WI38 (cell line): ENCODE data around the gene TMEM80.

Source experiments
- H3K4me3 ChIP-seq: 2 replicates; pipeline ENCODE4 v1.5.1; 2011; ENCODE audit warnings: low read depth, mild to moderate bottlenecking, control low read depth, low read length
- TF ChIP-seq, protein P1 (sequence below): IDR thresholded peaks from 2 replicates; pipeline ENCODE4 v1.5.1; 2012; ENCODE audit warnings: low read depth, mild to moderate bottlenecking, control low read depth, low read length

TMEM80 gene

DNA sequence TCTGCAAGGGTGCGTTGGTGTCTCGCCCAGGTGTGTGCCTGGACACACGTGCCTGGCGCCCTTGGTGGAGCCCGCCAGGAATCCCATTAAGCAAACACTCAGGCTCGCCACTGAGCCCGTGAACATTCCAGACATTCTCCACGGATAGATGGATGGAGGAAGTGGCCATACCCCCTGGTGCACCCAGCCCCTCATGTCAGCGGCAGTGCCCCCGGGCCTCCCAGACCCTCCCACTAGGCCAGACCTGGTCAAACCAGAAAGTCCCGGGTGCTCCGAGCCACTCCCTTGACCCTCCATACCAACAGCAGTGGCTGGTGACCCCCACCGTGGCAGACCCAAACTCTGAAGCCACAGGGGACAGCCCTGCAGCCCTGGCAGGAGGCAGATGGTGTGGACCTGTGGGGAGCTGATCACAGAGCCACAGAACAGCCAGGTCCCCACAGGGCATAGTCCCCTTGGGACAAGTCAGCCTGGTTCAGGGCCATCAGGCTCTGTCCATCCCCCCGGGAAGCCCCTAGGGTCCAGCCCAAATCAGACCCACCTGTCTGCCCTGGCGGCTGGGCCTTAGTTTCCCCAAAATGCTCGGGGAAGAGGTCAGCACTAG lies 12.3 kb downstream of the TMEM80 start:
- H3K4me3 ChIP-seq: no peak overlapping the region

DNA sequence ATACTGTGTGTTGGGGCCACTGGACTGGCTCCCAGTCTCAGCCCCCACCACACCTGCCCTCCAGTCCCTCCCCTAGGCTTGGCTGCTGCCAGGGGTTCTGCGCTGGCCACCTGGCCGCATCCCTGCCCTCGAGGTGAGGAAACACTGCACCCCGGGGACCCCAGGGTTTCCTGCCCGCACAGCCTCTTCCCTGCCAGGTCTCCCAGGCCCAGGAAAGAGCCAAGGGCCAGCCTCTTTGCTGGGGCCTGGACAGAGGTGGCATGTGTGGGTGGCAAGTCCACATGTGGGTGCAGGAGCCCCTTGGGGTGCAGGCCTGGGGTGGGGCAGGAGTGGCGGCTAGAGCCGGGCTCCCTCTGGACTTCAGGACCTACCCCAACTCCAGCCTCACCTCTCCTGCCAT lies 12.9 kb downstream of the TMEM80 start:
- no peak overlapping the region for H3K4me3 ChIP-seq
- TF ChIP-seq, protein P1, sequence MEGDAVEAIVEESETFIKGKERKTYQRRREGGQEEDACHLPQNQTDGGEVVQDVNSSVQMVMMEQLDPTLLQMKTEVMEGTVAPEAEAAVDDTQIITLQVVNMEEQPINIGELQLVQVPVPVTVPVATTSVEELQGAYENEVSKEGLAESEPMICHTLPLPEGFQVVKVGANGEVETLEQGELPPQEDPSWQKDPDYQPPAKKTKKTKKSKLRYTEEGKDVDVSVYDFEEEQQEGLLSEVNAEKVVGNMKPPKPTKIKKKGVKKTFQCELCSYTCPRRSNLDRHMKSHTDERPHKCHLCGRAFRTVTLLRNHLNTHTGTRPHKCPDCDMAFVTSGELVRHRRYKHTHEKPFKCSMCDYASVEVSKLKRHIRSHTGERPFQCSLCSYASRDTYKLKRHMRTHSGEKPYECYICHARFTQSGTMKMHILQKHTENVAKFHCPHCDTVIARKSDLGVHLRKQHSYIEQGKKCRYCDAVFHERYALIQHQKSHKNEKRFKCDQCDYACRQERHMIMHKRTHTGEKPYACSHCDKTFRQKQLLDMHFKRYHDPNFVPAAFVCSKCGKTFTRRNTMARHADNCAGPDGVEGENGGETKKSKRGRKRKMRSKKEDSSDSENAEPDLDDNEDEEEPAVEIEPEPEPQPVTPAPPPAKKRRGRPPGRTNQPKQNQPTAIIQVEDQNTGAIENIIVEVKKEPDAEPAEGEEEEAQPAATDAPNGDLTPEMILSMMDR: no peak

More for the DNA sequence above, 12.3 kb downstream of the TMEM80 start:
- TF ChIP-seq, protein P1: no peak

DNA sequence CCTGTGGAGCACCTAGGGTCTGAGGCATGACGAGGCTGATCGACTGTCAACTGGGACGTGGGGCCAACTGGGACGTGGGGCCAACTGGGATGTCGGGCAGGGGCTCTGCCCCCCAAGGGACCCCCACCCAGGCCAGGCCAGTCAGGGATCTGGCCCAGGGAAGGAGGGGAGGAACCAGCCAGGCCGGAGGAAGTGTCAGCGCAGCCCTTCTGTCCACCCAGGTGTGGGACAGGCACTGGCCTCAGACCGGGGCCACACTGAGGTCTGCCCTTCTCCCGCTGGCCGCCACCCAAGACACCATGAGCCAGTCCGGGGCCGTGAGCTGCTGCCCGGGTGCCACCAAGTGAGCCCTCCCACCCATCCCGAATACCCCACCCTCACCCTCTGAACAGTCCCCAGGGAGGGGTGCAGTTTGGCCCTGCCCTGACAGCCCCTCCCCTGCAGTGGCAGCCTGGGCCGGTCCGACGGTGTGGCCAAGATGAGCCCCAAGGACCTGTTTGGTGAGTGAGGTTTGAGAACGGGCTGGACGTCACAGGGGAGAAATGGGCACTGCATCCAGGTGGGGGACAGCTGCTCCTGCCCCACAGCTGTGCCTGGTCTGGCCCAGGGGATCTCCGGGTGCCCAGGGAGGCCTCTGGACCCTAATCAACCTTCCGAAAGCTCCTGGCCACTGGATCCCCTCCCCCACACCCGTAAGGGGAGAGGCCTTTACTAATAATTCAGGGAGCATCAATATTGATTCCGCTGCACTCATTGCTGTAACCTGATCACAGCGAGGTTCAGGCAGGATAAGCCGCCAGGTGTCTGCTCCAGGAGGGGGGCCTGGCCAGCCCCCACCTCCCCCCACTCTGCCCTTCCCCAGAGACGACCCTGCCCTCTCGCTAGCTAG lies 13.7 kb downstream of the TMEM80 start:
- no peak overlapping the region for H3K4me3 ChIP-seq
- TF ChIP-seq, protein P1: no peak

DNA sequence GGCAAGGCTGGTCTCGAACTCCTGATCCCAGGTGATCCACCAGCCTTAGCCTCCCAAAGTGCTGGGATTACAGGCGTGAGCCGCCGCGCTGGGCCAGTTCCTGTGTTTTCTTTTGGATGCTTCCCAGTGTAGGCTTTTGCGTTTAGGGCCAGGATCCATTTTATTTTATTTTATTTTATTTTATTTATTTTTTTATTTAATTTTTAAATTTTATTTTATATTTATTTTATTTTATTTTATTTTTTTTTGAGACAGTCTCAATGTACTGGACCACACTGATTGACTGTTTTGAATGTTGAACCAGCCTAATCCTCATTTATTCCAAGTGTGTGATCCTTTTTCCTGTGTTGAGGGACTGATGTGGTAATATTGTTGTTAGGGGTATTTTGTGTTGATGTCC lies 18.8 kb downstream of the TMEM80 start:
- TF ChIP-seq, protein P1: no peak
- H3K4me3 ChIP-seq: no peak overlapping the region

DNA sequence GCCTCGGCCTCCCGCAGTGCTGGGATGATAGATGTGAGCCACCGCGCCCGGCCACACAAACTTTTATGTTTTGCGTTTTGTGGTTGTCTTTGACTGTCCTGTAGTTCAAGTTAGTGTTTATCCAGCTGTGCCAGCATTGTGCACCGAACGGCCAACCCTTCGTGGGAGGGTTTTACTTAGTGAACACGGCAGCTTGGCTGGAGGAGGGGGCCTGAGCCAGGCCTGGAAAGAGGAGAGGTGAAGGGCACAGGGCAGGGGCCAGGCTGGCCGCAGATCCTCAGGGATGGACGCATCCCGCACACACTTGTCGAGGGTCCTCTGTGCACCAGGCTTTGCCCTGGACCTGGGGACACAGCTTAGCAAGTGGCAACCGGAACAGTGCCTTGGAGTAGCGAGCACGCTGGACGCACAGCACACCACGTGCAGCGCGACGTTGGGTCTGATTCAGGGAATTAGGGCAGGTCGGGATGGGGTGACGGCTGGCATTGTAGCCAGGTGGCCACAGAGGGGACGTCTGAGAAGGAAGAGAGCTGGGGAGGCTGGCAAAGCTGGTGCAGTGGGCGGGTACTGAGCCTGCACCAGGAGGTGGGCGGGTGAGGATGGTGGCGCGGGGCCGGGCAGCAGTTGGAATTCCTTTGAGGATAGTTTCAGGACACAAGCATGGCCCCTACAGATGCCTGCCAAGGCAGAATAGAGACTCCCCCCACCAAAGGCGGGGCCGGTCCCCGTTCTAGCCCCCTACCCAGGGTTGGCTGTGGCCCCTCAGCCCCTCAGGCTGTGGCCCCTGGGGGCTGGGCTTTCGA lies 23.8 kb downstream of the TMEM80 start:
- TF ChIP-seq, protein P1: no peak
- no peak overlapping the region for H3K4me3 ChIP-seq

DNA sequence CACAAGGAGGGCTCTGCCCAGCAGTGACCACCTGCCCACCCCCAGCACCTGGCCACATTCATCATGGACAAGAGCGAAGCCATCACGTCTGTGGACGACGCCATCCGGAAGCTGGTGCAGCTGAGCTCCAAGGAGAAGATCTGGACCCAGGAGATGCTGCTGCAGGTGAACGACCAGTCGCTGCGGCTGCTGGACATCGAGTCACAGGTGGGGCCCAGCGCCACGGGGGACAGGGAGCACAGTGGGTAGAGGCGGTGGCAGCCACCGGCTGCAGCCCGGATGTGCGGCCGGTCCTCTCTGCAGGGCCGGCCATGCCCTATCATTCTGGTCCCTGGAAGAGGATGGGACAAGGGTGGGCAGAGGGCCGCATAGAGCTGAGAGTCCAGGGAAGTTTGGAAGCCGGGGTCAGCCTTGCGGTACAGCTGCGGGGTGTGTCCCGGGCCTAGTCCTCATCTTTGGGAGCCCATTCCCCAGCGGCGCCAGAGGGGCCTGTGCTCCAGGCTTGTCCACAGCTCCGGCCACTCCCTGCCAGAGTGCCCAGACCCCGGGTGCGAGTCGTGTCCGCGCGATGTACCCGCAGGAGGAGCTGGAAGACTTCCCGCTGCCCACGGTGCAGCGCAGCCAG lies 24.5 kb downstream of the TMEM80 start:
- H3K4me3 ChIP-seq: no peak overlapping the region
- TF ChIP-seq, protein P1: no peak
